Hepatocyte (in vitro differentiated cells): ENCODE data around the gene TRIM37.

Experiments used
- CTCF ChIP-seq: fragments of 200-600 bp; sonication (generic); IDR thresholded peaks from 2 replicates; pipeline ENCODE4 v1.5.1; 2016; ENCODE audit warnings: antibody characterized with exemption, mild to moderate bottlenecking; ENCODE audit not compliant: poor library complexity
- EZH2 ChIP-seq: fragments of 200-600 bp; sonication (generic); IDR thresholded peaks from 2 replicates; pipeline ENCODE4 v1.6.1; 2016; ENCODE audit warnings: antibody characterized with exemption, mild to moderate bottlenecking, borderline replicate concordance
- EZH2phosphoT487 ChIP-seq: fragments of 200-600 bp; sonication (generic); IDR thresholded peaks from one replicate; pipeline ENCODE4 v1.6.1; 2018; ENCODE audit warnings: antibody characterized with exemption, mild to moderate bottlenecking, low read depth, moderate library complexity; ENCODE audit not compliant: unreplicated experiment, severe bottlenecking

GRCh38 chr17:59069856-59070255 is 36.8 kb downstream of the TRIM37 start:
- TF ChIP-seq CTCF: no peak
- TF ChIP-seq EZH2: no peak
- no peak for TF ChIP-seq EZH2phosphoT487
